Thoracic aorta endothelial cell (primary cell): ENCODE results near the gene CERS2. TPM values are rescaled to one million over a fixed set of nuclear protein-coding genes. Genes with fewer than 3 reads are reported as not detected.
A peak's percentile ranks its signal among the peaks of the same experiment; 100 is the strongest.

Experiments
- small RNA-seq: library from RNA; depleted of rRNA; stranded (forward); fragments of <200 nt; gene quantifications from one replicate; pipeline ENCODE3, GENCODE V24; 2012
- total RNA-seq: library from RNA; depleted of rRNA; stranded (reverse); fragments of >200 nt; gene quantifications from 2 replicates; pipeline ENCODE4 v1.2.3, GENCODE V29; 2012

The CERS2 gene, protein sequence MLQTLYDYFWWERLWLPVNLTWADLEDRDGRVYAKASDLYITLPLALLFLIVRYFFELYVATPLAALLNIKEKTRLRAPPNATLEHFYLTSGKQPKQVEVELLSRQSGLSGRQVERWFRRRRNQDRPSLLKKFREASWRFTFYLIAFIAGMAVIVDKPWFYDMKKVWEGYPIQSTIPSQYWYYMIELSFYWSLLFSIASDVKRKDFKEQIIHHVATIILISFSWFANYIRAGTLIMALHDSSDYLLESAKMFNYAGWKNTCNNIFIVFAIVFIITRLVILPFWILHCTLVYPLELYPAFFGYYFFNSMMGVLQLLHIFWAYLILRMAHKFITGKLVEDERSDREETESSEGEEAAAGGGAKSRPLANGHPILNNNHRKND
- total RNA-seq = 91.1 and 125 TPM in 2 replicates

GRCh38 chr1:150974580-150975478 lies at the start of gene CERS2:
CERS2 (minus strand) TSS chr1:150974835; CDS start chr1:150969090, 5,745 bp downstream.

GRCh38 chr1:151008244-151009205 lies 33.9 kb upstream of the CERS2 start, which contains the start of gene PRUNE1:
PRUNE1 (plus strand) TSS chr1:151008449; CDS start chr1:151008633, 184 bp downstream.

GRCh38 chr1:151006327-151007052 lies 31.9 kb upstream of the CERS2 start, which contains the start of gene MINDY1:
MINDY1 (minus strand) TSS chr1:151006902; CDS start chr1:151002617, 4,285 bp downstream.

DNA sequence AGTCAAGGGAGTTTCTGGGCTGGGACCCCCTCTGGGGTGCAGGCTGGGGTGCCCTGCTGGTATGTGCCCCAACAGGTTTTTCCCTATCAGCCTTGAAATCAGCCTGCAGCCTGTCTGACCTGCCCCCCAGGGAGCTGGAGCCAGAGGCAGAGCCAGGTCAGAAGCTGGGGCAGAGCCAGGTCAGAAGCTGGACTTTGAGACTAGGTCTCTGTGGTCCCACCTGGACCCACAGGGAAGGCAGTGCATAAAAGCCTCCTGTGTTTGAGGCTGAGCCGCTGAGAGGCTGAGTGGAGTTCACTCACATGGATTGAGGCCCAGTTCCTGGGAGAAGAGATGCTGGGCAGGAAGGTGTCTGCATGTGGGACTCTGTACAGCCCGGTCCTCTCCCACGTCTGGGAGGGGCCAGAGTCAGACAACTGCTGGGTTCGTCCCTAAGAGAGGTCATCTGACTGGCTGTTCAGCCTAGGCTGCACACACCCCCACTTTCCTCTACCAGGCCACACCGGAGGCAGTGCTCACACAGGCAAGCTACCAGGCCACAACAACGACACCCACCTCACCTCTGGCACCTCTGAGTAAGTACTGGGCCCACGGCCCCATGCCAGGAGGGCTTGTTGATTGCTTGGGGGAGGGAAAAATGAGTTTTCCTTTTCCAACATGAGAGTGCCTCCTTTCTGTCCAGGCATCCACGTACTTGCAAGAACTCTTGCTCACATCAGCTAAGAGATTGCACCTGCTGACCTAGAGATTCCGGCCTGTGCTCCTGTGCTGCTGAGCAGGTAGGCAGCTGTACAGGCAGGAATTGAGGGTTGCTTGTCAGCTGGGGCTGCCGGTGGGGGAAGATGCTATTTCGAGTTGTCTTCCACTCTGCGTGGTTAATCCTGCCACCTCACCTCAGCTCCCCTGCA lies 7.4 kb upstream of the CERS2 start, which contains the start of gene ANXA9:
Gene ANXA9 (plus strand): TSS at position 488 of the 908 bp plus-strand sequence. CDS start 814 bp downstream, outside the sequence.

DNA sequence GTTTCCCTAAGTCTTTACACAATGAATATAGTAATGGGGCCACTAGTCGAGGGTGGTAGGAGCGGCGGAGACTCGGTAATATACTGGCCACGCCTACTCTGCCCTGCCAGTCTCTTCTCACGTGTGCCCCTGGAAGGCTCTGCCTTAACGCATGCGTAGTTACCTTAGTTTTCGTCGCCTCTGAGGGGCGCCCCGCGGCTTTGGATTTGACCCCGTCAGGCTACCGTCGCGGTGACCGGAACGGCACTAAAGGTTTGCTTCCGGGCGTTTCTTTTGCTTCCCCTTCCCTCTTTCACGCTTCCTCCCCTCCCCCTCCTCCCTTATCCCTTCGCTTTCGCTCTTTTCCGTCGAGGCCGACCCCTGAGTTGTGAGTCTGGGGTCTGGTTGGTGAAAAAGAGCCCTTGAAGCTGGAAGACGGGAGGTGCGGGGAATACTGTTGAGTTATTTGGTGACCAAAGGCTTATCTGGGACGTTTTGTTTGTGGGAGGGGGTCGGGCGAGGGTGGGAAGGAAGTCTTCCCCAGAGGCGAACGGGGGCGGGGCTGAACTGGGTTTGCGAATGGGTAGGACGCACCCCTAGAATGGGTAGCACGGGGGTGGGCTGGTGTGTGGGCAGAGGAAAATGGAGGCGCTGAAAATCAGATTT lies 48.4 kb downstream of the CERS2 start, which contains the start of gene SETDB1:
Gene SETDB1 (plus strand): TSS at position 267 of the 645 bp plus-strand sequence. CDS start 1,352 bp downstream, outside the sequence.

Small RNA genes within 50 kb of the gene (small RNA-seq; reads per million reads assigned to genes)
- gene RNU6-884P = 2.0 reads per million, percentile 48 among the genes with 10 or more reads in this experiment

Other genes starting within 250 kb of the CERS2 start
- 32.7 and 35.2 TPM in 2 replicates for gene CTSS, start 209.1 kb downstream of the CERS2 start, total RNA-seq
- 5.9 and 26.6 TPM in 2 replicates for gene CTSK, start 166.6 kb downstream of the CERS2 start, total RNA-seq
- 37.0 and 37.4 TPM in 2 replicates for gene ARNT, start 98.2 kb downstream of the CERS2 start, total RNA-seq
- gene CTXND2, start 87.7 kb downstream of the CERS2 start, total RNA-seq = not detected in 2 replicates
- gene SETDB1, start 48.5 kb downstream of the CERS2 start, total RNA-seq = 36.7 and 39.6 TPM in 2 replicates
- not detected in 2 replicates for gene ANXA9, start 7.5 kb upstream of the CERS2 start, total RNA-seq
- gene MINDY1, start 32.1 kb upstream of the CERS2 start, total RNA-seq = 8.8 and 13.3 TPM in 2 replicates
- gene PRUNE1, start 33.6 kb upstream of the CERS2 start, total RNA-seq = 8.0 and 8.7 TPM in 2 replicates
- gene BNIPL, start 61.8 kb upstream of the CERS2 start, total RNA-seq = 0.13 and 0.36 TPM in 2 replicates
- gene C1orf56, start 72.9 kb upstream of the CERS2 start, total RNA-seq = 1.7 and 2.9 TPM in 2 replicates
- 78.6 and 80.0 TPM in 2 replicates for gene CDC42SE1, start 84.8 kb upstream of the CERS2 start, total RNA-seq
- 7.5 and 11.7 TPM in 2 replicates for gene MLLT11, start 85.6 kb upstream of the CERS2 start, total RNA-seq
- 7.0 and 7.5 TPM in 2 replicates for gene GABPB2, start 95.9 kb upstream of the CERS2 start, total RNA-seq
- 15.5 and 16.6 TPM in 2 replicates for gene SEMA6C, start 171.8 kb upstream of the CERS2 start, total RNA-seq
- gene TNFAIP8L2, start 181.8 kb upstream of the CERS2 start, total RNA-seq = not detected in 2 replicates
- gene LYSMD1, start 191.1 kb upstream of the CERS2 start, total RNA-seq = 4.8 and 5.3 TPM in 2 replicates
- gene SCNM1, start 191.3 kb upstream of the CERS2 start, total RNA-seq = 27.0 and 29.0 TPM in 2 replicates
- gene TMOD4, start 201.1 kb upstream of the CERS2 start, total RNA-seq = 0.53 TPM in 1 of 2 replicates, not detected in the other
- 40.4 and 46.2 TPM in 2 replicates for gene VPS72, start 215.4 kb upstream of the CERS2 start, total RNA-seq
- 75.6 and 77.0 TPM in 2 replicates for gene PIP5K1A, start 223.7 kb upstream of the CERS2 start, total RNA-seq